SU-DHL-6 (cell line): ENCODE data around the gene LRRC2.

Experiments used
- H2AFZ ChIP-seq: fragments of 200-600 bp; sonication (generic); 2 replicates; pipeline ENCODE4 v1.6.1; 2014; ENCODE audit warnings: low read depth, mild to moderate bottlenecking, moderate library complexity, mixed read lengths, antibody characterized with exemption, low read length; ENCODE audit not compliant: severe bottlenecking
- H3F3A ChIP-seq: fragments of 200-600 bp; shearing (Covaris generic); 2 replicates; pipeline ENCODE4 v1.6.0; 2016; ENCODE audit warnings: antibody characterized with exemption, mild to moderate bottlenecking; ENCODE audit not compliant: insufficient read depth
- H3K27ac ChIP-seq: fragments of 200-600 bp; sonication (generic); 2 replicates; pipeline ENCODE4 v1.5.1; 2016; ENCODE audit warnings: low read depth, mild to moderate bottlenecking, low read length, moderate library complexity, mixed read lengths
- H3K27me3 ChIP-seq: fragments of 200-600 bp; sonication (generic), shearing (Covaris generic); 2 replicates; pipeline ENCODE4 v1.6.0; 2014; ENCODE audit warnings: mild to moderate bottlenecking, low read length
- H3K36me3 ChIP-seq: fragments of 200-600 bp; sonication (generic); 2 replicates; pipeline ENCODE4 v1.6.1; 2014; ENCODE audit warnings: mild to moderate bottlenecking, low read length, mixed read lengths
- H3K4me2 ChIP-seq: fragments of 300-600, 200-600 bp; shearing (Covaris generic), sonication (generic); 2 replicates; pipeline ENCODE4 v1.6.0; 2014; ENCODE audit warnings: low read length, low read depth, mild to moderate bottlenecking; ENCODE audit not compliant: poor library complexity, severe bottlenecking
- H3K4me3 ChIP-seq: fragments of 200-600 bp; sonication (generic); 2 replicates; pipeline ENCODE4 v1.5.1; 2014; ENCODE audit warnings: antibody characterized with exemption, low read length, mild to moderate bottlenecking, mixed read lengths; ENCODE audit not compliant: insufficient read depth, poor library complexity, severe bottlenecking
- H3K79me2 ChIP-seq: fragments of 200-600 bp; sonication (generic); 2 replicates; pipeline ENCODE4 v1.6.1; 2014; ENCODE audit warnings: mild to moderate bottlenecking, low read length, moderate library complexity; ENCODE audit not compliant: insufficient read depth
- H3K9ac ChIP-seq: fragments of 200-600 bp; sonication (generic); 2 replicates; pipeline ENCODE4 v1.7.0; 2014; ENCODE audit warnings: mild to moderate bottlenecking, low read length
- H3K9me2 ChIP-seq: fragments of 200-600 bp; sonication (generic); replicated peaks from 2 replicates; pipeline ENCODE4 v1.6.1; 2014; ENCODE audit warnings: low read length; ENCODE audit not compliant: insufficient read depth
- H3K9me3 ChIP-seq: fragments of 200-600 bp; sonication (generic); 2 replicates; pipeline ENCODE4 v1.6.1; 2014; ENCODE audit warnings: low read length, mixed read lengths; ENCODE audit not compliant: insufficient read depth
- H4K20me1 ChIP-seq: fragments of 200-600 bp; sonication (generic); 2 replicates; pipeline ENCODE4 v1.6.1; 2014; ENCODE audit warnings: low read depth, mild to moderate bottlenecking, antibody characterized with exemption, low read length, moderate library complexity, mixed read lengths
- CTCF ChIP-seq: fragments of 200-600 bp; sonication (generic); IDR thresholded peaks from one replicate; pipeline ENCODE4 v1.5.1; 2017; ENCODE audit warnings: antibody characterized with exemption, mild to moderate bottlenecking, low read length, moderate library complexity; ENCODE audit not compliant: insufficient read depth, poor library complexity, severe bottlenecking
- EZH2phosphoT487 ChIP-seq: fragments of 200-600 bp; sonication (generic), shearing (Covaris generic); conservative IDR thresholded peaks from 2 replicates; pipeline ENCODE4 v1.6.1; 2018; ENCODE audit warnings: mild to moderate bottlenecking, antibody characterized with exemption, low read length, moderate library complexity, mixed read lengths

LRRC2 gene

GRCh38 chr3:46469680-46470357 lies 96.3 kb downstream of the LRRC2 start:
- H3F3A ChIP-seq, result no peaks in the 10 kb centered on the region
- no peaks in the 10 kb centered on the region for H3K27me3 ChIP-seq
- H3K27ac ChIP-seq, result no peak overlapping the region

GRCh38 chr3:46468753-46469600 lies 97.1 kb downstream of the LRRC2 start:
- H3K9me2 ChIP-seq, result no peaks in the 10 kb centered on the region
- H3K27me3 ChIP-seq, result no peaks in the 10 kb centered on the region
- TF ChIP-seq CTCF (no peak), EZH2phosphoT487 (no peak)
- H4K20me1 ChIP-seq, result no peaks in the 10 kb centered on the region
- no peak overlapping the region for H3K4me3 ChIP-seq
- H3F3A ChIP-seq, result no peaks in the 10 kb centered on the region
- no peaks in the 10 kb centered on the region for H3K9me3 ChIP-seq
- H3K79me2 ChIP-seq, result no peaks in the 10 kb centered on the region
- no peak overlapping the region for H3K27ac ChIP-seq
- no peak overlapping the region for H3K4me2 ChIP-seq
- no peaks in the 10 kb centered on the region for H3K36me3 ChIP-seq
- no peak overlapping the region for H2AFZ ChIP-seq
- H3K9ac ChIP-seq, result no peak overlapping the region

More at GRCh38 chr3:46469680-46470357, 96.3 kb downstream of the LRRC2 start:
- H3K9me2 ChIP-seq, result no peaks in the 10 kb centered on the region
- TF ChIP-seq CTCF, result no peak
- no peak for TF ChIP-seq EZH2phosphoT487
- no peaks in the 10 kb centered on the region for H3K36me3 ChIP-seq
- H3K4me3 ChIP-seq, result no peak overlapping the region
- H3K9ac ChIP-seq, result no peak overlapping the region
- H2AFZ ChIP-seq, result no peak overlapping the region
- H3K9me3 ChIP-seq, result no peaks in the 10 kb centered on the region
- H3K79me2 ChIP-seq, result no peaks in the 10 kb centered on the region
- H3K4me2 ChIP-seq, result no peak overlapping the region
- H4K20me1 ChIP-seq, result no peaks in the 10 kb centered on the region

- H4K20me1 ChIP-seq, result no peaks in the 10 kb centered on the region
- no peak overlapping the region for H2AFZ ChIP-seq
- no peak overlapping the region for H3K27ac ChIP-seq
- no peaks in the 10 kb centered on the region for H3K27me3 ChIP-seq
- no peak overlapping the region for H3K4me3 ChIP-seq
- no peak overlapping the region for H3K4me2 ChIP-seq
- no peaks in the 10 kb centered on the region for H3K36me3 ChIP-seq
- TF ChIP-seq CTCF, result no peak
- no peak for TF ChIP-seq EZH2phosphoT487
- H3K9me2 ChIP-seq, result no peaks in the 10 kb centered on the region
- no peaks in the 10 kb centered on the region for H3K79me2 ChIP-seq
- H3K9me3 ChIP-seq, result no peaks in the 10 kb centered on the region
- no peak overlapping the region for H3K9ac ChIP-seq
- no peaks in the 10 kb centered on the region for H3F3A ChIP-seq
These were observed 98.5 kb downstream of the LRRC2 start for GRCh38 chr3:46467562-46467961.
